Renal cortex interstitium (tissue), 11 donors: Measurements from ENCODE around the gene KRT77. TPM values are rescaled to one million over a fixed set of nuclear protein-coding genes. Genes with fewer than 3 reads are reported as not detected.
"Not testable (repeated sequence)": the region's sequence is repeated elsewhere in the genome, so short reads cannot be mapped to it uniquely, and the experiment has no call there.

ENCODE experiments used
- DNase-seq, 11 donors: peaks; one replicate each; pipeline ENCODE4 v3.0.0-alpha.2; 2013; ENCODE audit warnings: low read depth in 9 of 11, low spot score in 4 of 11; ENCODE audit errors: extremely low read depth in 1 of 11
- polyA plus RNA-seq, 3 donors: library from polyadenylated mRNA; unstranded; fragments of 120-200 nt; gene quantifications; one replicate each; pipeline ENCODE4 v1.2.1, GENCODE V29; 2013; ENCODE audit not compliant: insufficient read length in 3 of 3

The KRT77 gene
- polyA plus RNA-seq, 3 donors = not detected

GRCh38 chr12:52727037-52727436 is 23.7 kb upstream of the KRT77 start:
- no peak for DNase-seq

GRCh38 chr12:52726451-52726850 is 23.1 kb upstream of the KRT77 start:
- DNase-seq = no peak

GRCh38 chr12:52724384-52724783 is 21.1 kb upstream of the KRT77 start:
- no peak for DNase-seq

GRCh38 chr12:52722680-52723079 is 19.4 kb upstream of the KRT77 start:
- no peak for DNase-seq

DNA sequence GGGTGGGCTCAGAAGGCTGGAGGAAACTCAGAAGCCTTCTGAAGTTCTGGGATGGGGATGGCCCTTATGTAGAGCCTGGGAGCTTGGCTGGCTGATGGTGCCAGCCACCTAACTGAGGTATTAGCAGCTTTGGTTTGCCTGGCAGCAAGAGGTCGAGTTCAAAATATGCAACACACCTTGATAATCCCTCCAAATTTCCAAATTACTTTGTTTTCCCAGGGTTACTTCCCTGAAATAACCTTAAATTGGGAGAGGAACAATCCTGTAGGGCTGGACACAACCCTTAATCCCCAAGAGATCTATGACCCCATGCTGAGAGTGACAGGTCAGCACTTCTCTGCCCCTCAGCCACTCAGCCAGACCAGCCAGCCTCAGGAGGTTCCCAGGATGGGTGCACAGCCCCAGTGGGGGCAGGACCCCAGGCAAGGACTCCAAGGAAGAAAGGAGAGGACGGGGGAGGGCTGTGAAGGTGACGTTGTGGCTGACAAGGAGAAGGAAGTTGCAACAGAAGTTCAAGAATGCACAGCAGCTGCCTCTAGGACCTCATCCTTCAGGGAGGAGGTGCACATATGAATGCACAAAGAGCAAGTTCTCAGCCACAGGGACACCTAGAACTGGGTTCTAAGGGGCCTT is 18.6 kb upstream of the KRT77 start:
- DNase-seq = no peak

DNA sequence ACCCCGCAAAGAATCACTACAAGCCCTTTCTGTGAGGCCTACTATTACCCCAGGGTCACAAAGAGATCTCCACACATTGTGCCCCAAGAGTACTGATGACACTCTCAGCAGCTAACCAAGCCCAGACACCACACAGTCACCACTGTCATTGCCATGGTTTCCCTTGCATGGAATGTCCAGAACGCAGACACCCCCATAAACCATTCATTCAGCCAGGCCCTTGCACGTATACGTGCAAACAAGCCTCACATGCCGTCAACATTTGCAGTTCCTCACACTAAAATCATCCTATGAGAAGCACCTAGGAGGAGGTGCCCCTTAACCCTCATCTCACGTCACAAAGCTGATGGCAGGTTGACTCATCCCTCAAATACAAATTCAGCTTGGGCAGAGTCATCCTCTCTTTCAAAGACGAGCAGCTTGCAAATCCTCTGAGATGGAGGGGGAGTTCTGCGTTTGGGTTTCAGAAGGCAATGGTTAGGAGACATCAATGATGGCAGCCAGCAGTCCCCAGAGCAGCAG is 17.1 kb upstream of the KRT77 start:
- DNase-seq = no peak

GRCh38 chr12:52716061-52716460 is 12.7 kb upstream of the KRT77 start:
- DNase-seq = no peak

DNA sequence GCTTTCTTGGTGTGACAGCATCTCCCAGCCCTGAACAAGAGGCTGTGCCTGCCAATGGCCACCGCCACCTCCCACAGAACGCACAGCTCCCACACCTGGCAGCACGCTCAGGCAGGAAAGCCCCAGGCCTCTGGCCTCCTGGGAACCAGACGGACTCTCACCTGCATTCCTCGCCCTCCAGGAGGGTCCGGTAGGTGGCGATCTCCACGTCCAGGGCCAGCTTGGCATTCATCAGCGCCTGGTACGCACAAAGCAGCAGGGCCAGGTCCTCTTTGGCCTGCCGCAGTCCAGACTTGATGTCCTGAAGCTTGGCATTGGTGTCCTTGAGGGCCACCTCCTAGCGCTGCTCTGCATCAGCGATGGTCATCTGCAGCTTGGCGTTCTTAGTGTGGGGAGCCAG is 12.1 kb upstream of the KRT77 start:
- no peak for DNase-seq

- DNase-seq = no peak
These were observed 11.6 kb upstream of the KRT77 start for GRCh38 chr12:52714887-52715281.

- no peak for DNase-seq
These were observed 10.9 kb upstream of the KRT77 start for GRCh38 chr12:52713960-52714886.

DNA sequence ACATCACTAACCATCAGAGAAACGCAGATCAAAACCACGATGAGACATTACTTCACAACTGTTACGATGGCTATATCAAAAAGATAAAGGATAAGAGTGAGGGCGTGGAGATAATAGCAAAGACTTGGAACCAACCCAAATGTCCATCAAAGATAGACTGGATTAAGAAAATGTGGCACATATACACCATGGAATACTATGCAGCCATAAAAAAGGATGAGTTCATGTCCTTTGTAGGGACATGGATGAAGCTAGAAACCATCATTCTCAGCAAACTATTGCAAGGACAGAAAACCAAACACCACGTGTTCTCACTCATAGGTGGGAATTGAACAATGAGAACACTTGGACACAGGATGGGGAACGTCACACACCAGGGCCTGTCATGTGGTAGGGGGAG is 8.8 kb upstream of the KRT77 start:
- DNase-seq = not testable (repeated sequence)

GRCh38 chr12:52710730-52711129 is 7.4 kb upstream of the KRT77 start:
- DNase-seq = no peak

GRCh38 chr12:52708010-52708409 is 4.7 kb upstream of the KRT77 start:
- no peak for DNase-seq

GRCh38 chr12:52704464-52704863 is 1.1 kb upstream of the KRT77 start:
- DNase-seq = no peak

GRCh38 chr12:52703878-52704277 is 554 bp upstream of the KRT77 start:
- DNase-seq = no peak

DNA sequence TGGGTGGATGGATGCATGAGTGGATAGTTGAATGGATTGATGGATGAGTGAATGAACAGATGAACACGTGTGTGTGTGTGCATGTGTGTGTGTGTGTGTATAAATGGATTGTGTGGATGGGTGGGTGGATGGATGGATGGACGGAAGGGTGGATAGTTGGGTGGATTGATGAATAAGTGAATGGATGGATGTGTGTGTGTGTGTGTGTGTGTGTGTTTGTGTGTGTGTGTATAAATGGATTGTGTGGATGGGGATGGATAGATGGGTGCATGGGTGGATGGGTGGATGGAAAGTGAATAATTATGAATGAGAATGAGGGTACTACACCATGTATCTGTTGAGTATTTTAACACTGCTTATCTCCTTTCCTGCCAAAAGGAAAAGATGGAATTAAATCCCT is 986 bp downstream of the KRT77 start:
- DNase-seq = no peak

DNA sequence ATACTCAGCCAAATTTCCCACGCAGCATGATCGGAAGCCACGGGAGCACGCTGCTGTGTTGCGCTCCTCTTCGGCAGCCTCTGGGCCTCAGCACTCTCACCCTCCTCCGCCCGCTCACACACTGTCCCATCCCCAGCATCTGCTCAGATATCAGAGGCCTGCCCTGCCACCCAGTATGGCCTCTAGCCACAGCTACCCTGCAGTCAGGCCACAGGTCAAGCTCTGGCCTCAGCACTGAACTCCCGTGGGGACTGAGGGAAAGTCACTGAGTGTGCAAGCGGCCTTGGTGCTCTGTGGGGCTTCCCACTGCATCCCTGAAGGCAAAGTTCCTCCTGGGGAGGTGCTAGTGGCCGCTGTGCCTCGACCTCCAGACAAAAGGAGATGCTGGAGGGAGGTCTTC is 2.0 kb downstream of the KRT77 start:
- DNase-seq = no peak

GRCh38 chr12:52699960-52700359 is 3.4 kb downstream of the KRT77 start:
- DNase-seq = no peak

DNA sequence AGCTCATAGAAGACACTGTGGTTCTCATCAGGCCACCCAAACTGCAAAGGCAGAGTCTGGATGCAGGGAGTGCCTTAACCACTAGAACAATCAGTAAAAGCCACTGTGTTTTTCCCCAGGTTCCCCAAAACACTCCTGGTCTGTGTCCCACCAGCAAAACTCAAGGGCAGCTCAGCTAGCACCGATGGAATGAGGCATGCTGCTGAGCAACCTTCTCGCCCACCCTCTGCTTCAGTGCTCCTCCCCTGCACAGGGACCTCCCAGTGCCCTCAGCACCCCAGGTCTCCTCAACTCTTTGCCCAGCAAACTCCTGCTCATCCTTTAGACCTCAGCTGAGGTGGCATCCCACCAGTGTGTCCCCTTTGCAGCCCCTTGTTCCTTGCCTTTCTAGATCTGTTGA is 4.0 kb downstream of the KRT77 start:
- no peak for DNase-seq

- no peak for DNase-seq
These were observed 4.5 kb downstream of the KRT77 start for GRCh38 chr12:52698651-52699340.
